GM12891 (cell line): ENCODE results near the gene SMIM23.

Experiments used
- POLR2A ChIP-seq: IDR thresholded peaks from 2 replicates; pipeline ENCODE4 v1.6.1; 2011; ENCODE audit warnings: low read depth, low read length, control low read depth
- POU2F2 ChIP-seq: IDR thresholded peaks from 2 replicates; pipeline ENCODE4 v1.6.1; 2011; ENCODE audit warnings: low read depth, mild to moderate bottlenecking, control low read depth, low read length, moderate library complexity

DNA sequence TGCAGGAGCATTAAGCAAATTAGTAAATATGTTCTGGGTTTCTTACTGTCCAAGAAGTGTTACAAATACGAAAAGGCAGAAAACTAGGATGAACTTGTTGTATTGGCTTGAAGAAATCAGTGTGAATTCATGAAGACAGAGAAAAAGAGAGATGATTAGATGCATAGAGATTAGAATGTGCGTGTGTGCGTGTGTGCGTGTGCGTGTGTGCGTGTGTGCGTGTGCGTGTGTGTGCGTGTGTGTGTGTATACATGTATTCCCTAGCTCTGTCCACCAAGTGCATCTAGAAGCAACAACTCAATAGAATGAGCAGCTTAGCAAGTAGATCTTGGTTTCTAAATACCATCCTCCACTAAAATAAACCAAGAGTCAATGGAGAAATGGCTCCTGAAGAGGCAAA lies 41.5 kb downstream of the SMIM23 start:
- TF ChIP-seq POLR2A (no peak), POU2F2 (no peak)
